Parathyroid adenoma (tissue), 2 donors: ENCODE data around the gene UTS2R.
"Not testable (repeated sequence)": the region's sequence is repeated elsewhere in the genome, so short reads cannot be mapped to it uniquely, and the experiment has no call there.

ENCODE experiments used
- H2AFZ ChIP-seq: fragments of 300-600 bp; sonication (generic); one replicate; pipeline ENCODE4 v1.7.0; 2017; ENCODE audit warnings: antibody characterized with exemption, mild to moderate bottlenecking
- H3K27ac ChIP-seq: fragments of 300-600 bp; sonication (generic); one replicate; pipeline ENCODE4 v1.7.0; 2017
- H3K27me3 ChIP-seq: fragments of 300-600 bp; sonication (generic); one replicate; pipeline ENCODE4 v1.7.0; 2017; ENCODE audit warnings: low read length; ENCODE audit not compliant: control insufficient read depth, insufficient read depth
- H3K36me3 ChIP-seq: fragments of 300-600 bp; sonication (generic); one replicate; pipeline ENCODE4 v1.7.0; 2017; ENCODE audit warnings: low read length; ENCODE audit not compliant: control insufficient read depth, insufficient read depth
- H3K4me1 ChIP-seq: fragments of 300-600 bp; sonication (generic); one replicate; pipeline ENCODE4 v1.7.0; 2017; ENCODE audit warnings: control low read depth
- H3K4me2 ChIP-seq: fragments of 300-600 bp; sonication (generic); one replicate; pipeline ENCODE4 v1.7.0; 2017; ENCODE audit warnings: low read length
- H3K4me3 ChIP-seq: fragments of 300-600 bp; sonication (generic); one replicate; pipeline ENCODE4 v1.7.0; 2017; ENCODE audit warnings: low read depth, low read length
- H3K79me2 ChIP-seq: fragments of 300-600 bp; sonication (generic); one replicate; pipeline ENCODE4 v1.7.0; 2017; ENCODE audit warnings: control low read depth
- H3K9ac ChIP-seq: fragments of 300-600 bp; sonication (generic); one replicate; pipeline ENCODE4 v1.7.0; 2017; ENCODE audit warnings: mild to moderate bottlenecking
- H3K9me3 ChIP-seq: fragments of 300-600 bp; sonication (generic); one replicate; pipeline ENCODE4 v1.7.0; 2017; ENCODE audit warnings: low read length; ENCODE audit not compliant: control insufficient read depth
- CTCF ChIP-seq: fragments of 300-600 bp; sonication (generic); IDR thresholded peaks from one replicate; pipeline ENCODE4 v1.7.0; 2017; ENCODE audit warnings: antibody characterized with exemption, mild to moderate bottlenecking
- donor health status: primary hyperparathyroidism.

Gene UTS2R

GRCh38 chr17:82374626-82375331 is 3.2 kb downstream of the UTS2R start:
- Histone ChIP-seq H3K4me1 (peaks cover 6% of the 10 kb centered on the region), H3K27ac (no peak overlapping the region), H3K9ac (no peak overlapping the region), H3K4me2 (no peak overlapping the region), H3K36me3 (no peaks in the 10 kb centered on the region), H3K9me3 (no peaks in the 10 kb centered on the region), H3K4me3 (no peak overlapping the region), H2AFZ (no peak overlapping the region), H3K27me3 (peaks cover 16% of the 10 kb centered on the region), H3K79me2 (no peaks in the 10 kb centered on the region)
- no peak for TF ChIP-seq CTCF

GRCh38 chr17:82375359-82376041 is 3.9 kb downstream of the UTS2R start:
- Histone ChIP-seq H2AFZ (no peak overlapping the region), H3K4me1 (peaks cover 5% of the 10 kb centered on the region), H3K4me3 (no peak overlapping the region), H3K4me2 (no peak overlapping the region), H3K27ac (no peak overlapping the region), H3K36me3 (no peaks in the 10 kb centered on the region), H3K9ac (no peak overlapping the region), H3K27me3 (peaks cover 16% of the 10 kb centered on the region), H3K79me2 (no peaks in the 10 kb centered on the region), H3K9me3 (no peaks in the 10 kb centered on the region)
- TF ChIP-seq CTCF = no peak

- no peaks in the 10 kb centered on the region for H3K9me3 ChIP-seq
- no peak overlapping the region for H3K9ac ChIP-seq
- H3K4me2 ChIP-seq = no peak overlapping the region
- H3K27me3 ChIP-seq = peaks cover 10% of the 10 kb centered on the region
- H3K4me1 ChIP-seq = no peaks in the 10 kb centered on the region
- H3K27ac ChIP-seq = no peak overlapping the region
- no peaks in the 10 kb centered on the region for H3K36me3 ChIP-seq
- H2AFZ ChIP-seq = no peak overlapping the region
- no peak for TF ChIP-seq CTCF
- H3K4me3 ChIP-seq = no peak overlapping the region
- H3K79me2 ChIP-seq = no peaks in the 10 kb centered on the region
Measured at GRCh38 chr17:82376042-82376730, 4.6 kb downstream of the UTS2R start.

- not testable (repeated sequence) for H3K9ac ChIP-seq, H3K27ac ChIP-seq, H3K4me3 ChIP-seq, H2AFZ ChIP-seq, H3K4me2 ChIP-seq, H3K27me3 ChIP-seq, H3K36me3 ChIP-seq, H3K9me3 ChIP-seq, H3K79me2 ChIP-seq, H3K4me1 ChIP-seq
Measured at GRCh38 chr17:82377294-82377693, 5.7 kb downstream of the UTS2R start.

GRCh38 chr17:82377924-82378740 is 6.6 kb downstream of the UTS2R start:
- Histone ChIP-seq H3K9me3 (no peaks in the 10 kb centered on the region), H3K4me1 (no peaks in the 10 kb centered on the region), H3K27me3 (no peaks in the 10 kb centered on the region), H3K36me3 (no peaks in the 10 kb centered on the region), H3K9ac (no peak overlapping the region), H2AFZ (no peak overlapping the region), H3K27ac (no peak overlapping the region), H3K79me2 (no peaks in the 10 kb centered on the region), H3K4me3 (no peak overlapping the region), H3K4me2 (no peak overlapping the region)
- no peak for TF ChIP-seq CTCF
